ENCODE measurements around the gene PPP1R14B. TPM values are rescaled to one million over a fixed set of nuclear protein-coding genes. Genes with fewer than 3 reads are reported as not detected.

Gene PPP1R14B
- total and polyA plus RNA-seq, 2 experiments from 2014 or later: 115 to 239 TPM

- no peak for DNase-seq
- H3K4me2 ChIP-seq (ENCODE audit: unreplicated experiment): peak overlapping the region; percentile 91
- H3K4me3 ChIP-seq: peak overlapping the region; percentile 75
- H3K9me3 ChIP-seq (ENCODE audit: low read depth): no peaks in the 10 kb centered on the region
- no peaks in the 10 kb centered on the region for H3K9me2 ChIP-seq (ENCODE audit: insufficient read depth)
- peak overlapping the region; percentile 85 for H3K9ac ChIP-seq
- H3K79me2 ChIP-seq (ENCODE audit: insufficient read depth): peaks cover 41% of the 10 kb centered on the region
- H3K4me1 ChIP-seq (ENCODE audit: insufficient read depth): peaks cover 15% of the 10 kb centered on the region
- no peaks in the 10 kb centered on the region for H3K27me3 ChIP-seq (replicated peaks; ENCODE audit: insufficient read depth)
- H3K36me3 ChIP-seq (ENCODE audit: low read depth): no peaks in the 10 kb centered on the region; the same call in 1 of the 2 replicates
- TF ChIP-seq EZH2 (IDR thresholded peaks at IDR 0.05; ENCODE audit: insufficient read depth, poor library complexity, severe bottlenecking): no peak
- TF ChIP-seq EZH2phosphoT487 (IDR thresholded peaks at IDR 0.05; ENCODE audit: insufficient read depth, low read depth): no peak
- WGBS, 2 experiments (ENCODE audit: low coverage in 1 of 2, low lambda C conversion rate in 2 of 2, missing lambda C conversion rate in 2 of 2): 86 to 89% methylated on average over 10 to 11 of the region's 11 CpGs
- H4K20me1 ChIP-seq (ENCODE audit: insufficient read depth): no peaks in the 10 kb centered on the region
- H2AFZ ChIP-seq: peak overlapping the region; percentile 85
- in situ Hi-C loops (cut with MboI): no loop called here
- peaks cover 11% of the 10 kb centered on the region; the same call in 1 of the 2 replicates for H3F3A ChIP-seq (ENCODE audit: insufficient read depth)
- H3K27ac ChIP-seq: peak overlapping the region; percentile 85
Observed at GRCh38 chr11:64239662-64240434, 6.9 kb downstream of the PPP1R14B start.

GRCh38 chr11:64238999-64239398, 7.7 kb downstream of the PPP1R14B start:
- Histone ChIP-seq H3K9me3 (ENCODE audit: low read depth) (no peaks in the 10 kb centered on the region), H3K27me3 (replicated peaks; ENCODE audit: insufficient read depth) (no peaks in the 10 kb centered on the region), H3K79me2 (ENCODE audit: insufficient read depth) (peaks cover 33% of the 10 kb centered on the region), H3K9ac (no peak overlapping the region), H3K4me1 (ENCODE audit: insufficient read depth) (peaks cover 15% of the 10 kb centered on the region), H3K4me3 (no peak overlapping the region), H3F3A (ENCODE audit: insufficient read depth) (peaks cover 10% of the 10 kb centered on the region; the same call in 1 of the 2 replicates), H3K9me2 (ENCODE audit: insufficient read depth) (no peaks in the 10 kb centered on the region), H3K4me2 (ENCODE audit: unreplicated experiment) (no peak overlapping the region), H4K20me1 (ENCODE audit: insufficient read depth) (no peaks in the 10 kb centered on the region), H3K27ac (no peak overlapping the region), H2AFZ (no peak overlapping the region), H3K36me3 (ENCODE audit: low read depth) (no peaks in the 10 kb centered on the region; the same call in 1 of the 2 replicates)
- 70 to 73% methylated on average over 5 of the region's 5 CpGs for WGBS, 2 experiments (ENCODE audit: low coverage in 1 of 2, low lambda C conversion rate in 2 of 2, missing lambda C conversion rate in 2 of 2)
- in situ Hi-C loops (cut with MboI): no loop called here
- TF ChIP-seq EZH2 (IDR thresholded peaks at IDR 0.05; ENCODE audit: insufficient read depth, poor library complexity, severe bottlenecking) (no peak), EZH2phosphoT487 (IDR thresholded peaks at IDR 0.05; ENCODE audit: insufficient read depth, low read depth) (no peak)
- no peak for DNase-seq

GRCh38 chr11:64238076-64238475, 8.7 kb downstream of the PPP1R14B start:
- peaks cover 12% of the 10 kb centered on the region for H3K4me1 ChIP-seq (ENCODE audit: insufficient read depth)
- TF ChIP-seq EZH2phosphoT487 (IDR thresholded peaks at IDR 0.05; ENCODE audit: insufficient read depth, low read depth): no peak
- no peak for TF ChIP-seq EZH2 (IDR thresholded peaks at IDR 0.05; ENCODE audit: insufficient read depth, poor library complexity, severe bottlenecking)
- no peak for DNase-seq
- peaks cover 10% of the 10 kb centered on the region; the same call in 1 of the 2 replicates for H3F3A ChIP-seq (ENCODE audit: insufficient read depth)
- no peak overlapping the region for H3K9ac ChIP-seq
- no peaks in the 10 kb centered on the region for H3K9me2 ChIP-seq (ENCODE audit: insufficient read depth)
- H3K36me3 ChIP-seq (ENCODE audit: low read depth): no peaks in the 10 kb centered on the region
- no peaks in the 10 kb centered on the region for H4K20me1 ChIP-seq (ENCODE audit: insufficient read depth)
- H3K9me3 ChIP-seq (ENCODE audit: low read depth): no peaks in the 10 kb centered on the region
- no peak overlapping the region for H3K4me3 ChIP-seq
- WGBS, 2 experiments (ENCODE audit: low coverage in 1 of 2, low lambda C conversion rate in 2 of 2, missing lambda C conversion rate in 2 of 2): 88 to 91% methylated on average over 9 of the region's 9 CpGs
- H3K79me2 ChIP-seq (ENCODE audit: insufficient read depth): peaks cover 25% of the 10 kb centered on the region
- H3K27me3 ChIP-seq (replicated peaks; ENCODE audit: insufficient read depth): no peaks in the 10 kb centered on the region
- no peak overlapping the region for H2AFZ ChIP-seq
- no peak overlapping the region for H3K4me2 ChIP-seq (ENCODE audit: unreplicated experiment)
- no peak overlapping the region for H3K27ac ChIP-seq
- in situ Hi-C loops (cut with MboI): no loop called here

DNA sequence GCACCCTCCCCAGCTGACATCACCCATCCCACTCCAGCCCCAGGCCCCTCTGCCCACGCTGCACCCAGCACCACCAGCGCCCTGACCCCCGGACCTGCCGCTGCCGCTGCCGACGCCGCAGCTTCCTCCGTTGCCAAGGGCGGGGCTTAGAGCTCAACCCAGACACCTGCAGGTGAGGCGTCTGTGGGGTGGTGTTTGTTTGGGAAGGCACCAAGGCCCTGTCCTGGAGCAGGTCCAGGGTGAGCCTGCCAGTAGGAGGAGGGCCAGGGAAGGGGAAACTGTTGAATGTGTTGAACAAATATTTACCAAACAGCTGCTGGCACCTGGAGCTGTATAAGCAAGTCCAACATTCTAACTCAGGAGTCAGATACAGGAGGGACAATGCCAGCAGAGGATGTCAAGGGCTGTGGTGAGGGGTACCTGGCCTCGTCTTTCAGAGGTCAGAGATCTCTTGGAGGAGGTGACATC, 9.2 kb downstream of the PPP1R14B start:
- H2AFZ ChIP-seq: no peak overlapping the region
- no peak for TF ChIP-seq EZH2phosphoT487 (IDR thresholded peaks at IDR 0.05; ENCODE audit: insufficient read depth, low read depth)
- TF ChIP-seq EZH2 (IDR thresholded peaks at IDR 0.05; ENCODE audit: insufficient read depth, poor library complexity, severe bottlenecking): no peak
- no peak overlapping the region for H3K4me3 ChIP-seq
- no peaks in the 10 kb centered on the region for H3K9me2 ChIP-seq (ENCODE audit: insufficient read depth)
- H3K36me3 ChIP-seq (ENCODE audit: low read depth): no peaks in the 10 kb centered on the region
- no peak overlapping the region for H3K4me2 ChIP-seq (ENCODE audit: unreplicated experiment)
- no peaks in the 10 kb centered on the region for H3K27me3 ChIP-seq (replicated peaks; ENCODE audit: insufficient read depth)
- peaks cover 19% of the 10 kb centered on the region for H3K79me2 ChIP-seq (ENCODE audit: insufficient read depth)
- WGBS, 2 experiments (ENCODE audit: low coverage in 1 of 2, low lambda C conversion rate in 2 of 2, missing lambda C conversion rate in 2 of 2): 81 to 88% methylated on average over 10 to 12 of the region's 12 CpGs
- H3F3A ChIP-seq (ENCODE audit: insufficient read depth): peaks cover 10% of the 10 kb centered on the region; the same call in 1 of the 2 replicates
- DNase-seq: no peak
- no peaks in the 10 kb centered on the region for H3K9me3 ChIP-seq (ENCODE audit: low read depth)
- no peak overlapping the region for H3K27ac ChIP-seq
- in situ Hi-C loops (cut with MboI): no loop called here
- peaks cover 6% of the 10 kb centered on the region for H3K4me1 ChIP-seq (ENCODE audit: insufficient read depth)
- H4K20me1 ChIP-seq (ENCODE audit: insufficient read depth): no peaks in the 10 kb centered on the region
- H3K9ac ChIP-seq: no peak overlapping the region

Data from GM23248 (cell line).